KG1 (cell line): ENCODE data around the gene NOTCH2NLA.
"Not testable (repeated sequence)": the region's sequence is repeated elsewhere in the genome, so short reads cannot be mapped to it uniquely, and the experiment has no call there.

Experiments
- DNase-seq: peaks from one replicate; lab custom pipeline; 2025; lab: John Stamatoyannopoulos, UW

NOTCH2NLA gene

GRCh38 chr1:146167273-146167672, 61.5 kb downstream of the NOTCH2NLA start:
- not testable (repeated sequence) for DNase-seq

GRCh38 chr1:146144465-146144864, 84.4 kb downstream of the NOTCH2NLA start, which contains the start of gene NBPF10:
NBPF10 (minus strand) TSS chr1:146144804; CDS start chr1:146144769, 35 bp downstream.
- DNase-seq: not testable (repeated sequence)
